Spinal cord (tissue), 10 donors: ENCODE measurements around the gene EFNA1. TPM values are rescaled to one million over a fixed set of nuclear protein-coding genes. Genes with fewer than 3 reads are reported as not detected.

ENCODE experiments used
- DNase-seq, 6 donors: peaks; one replicate each; pipeline versions ENCODE4 v3.0.0 to v3.0.0-alpha.2; 2013 to 2015; ENCODE audit warnings: low spot score in 6 of 6, low read depth in 4 of 6
- H3K27ac ChIP-seq: one replicate; pipeline ENCODE4 v1.5.1; 2013; ENCODE audit warnings: low read depth, low read length, control low read depth
- H3K27me3 ChIP-seq: one replicate; pipeline ENCODE4 v1.6.1; 2013; ENCODE audit warnings: low read length; ENCODE audit not compliant: control insufficient read depth, insufficient read depth
- H3K36me3 ChIP-seq: one replicate; pipeline ENCODE4 v1.6.1; 2013; ENCODE audit warnings: low read length; ENCODE audit not compliant: control insufficient read depth, insufficient read depth
- H3K4me1 ChIP-seq: one replicate; pipeline ENCODE4 v1.6.1; 2013; ENCODE audit warnings: low read length; ENCODE audit not compliant: control insufficient read depth, insufficient read depth
- H3K4me3 ChIP-seq: one replicate; pipeline ENCODE4 v1.5.1; 2013; ENCODE audit warnings: low read depth, low read length, control low read depth
- H3K9me3 ChIP-seq: one replicate; pipeline ENCODE4 v1.6.1; 2013; ENCODE audit warnings: low read length; ENCODE audit not compliant: control insufficient read depth, insufficient read depth
- WGBS: methylation state at CpG from one replicate; pipeline ENCODE4 v1.1.5; 2013; ENCODE audit warnings: missing lambda C conversion rate; ENCODE audit not compliant: insufficient coverage; 5-methylcytosine and 5-hydroxymethylcytosine counted together
- polyA plus RNA-seq, 2 donors: library from polyadenylated mRNA; unstranded; fragments of 120-200 nt; gene quantifications; one replicate each; pipeline ENCODE4 v1.2.1, GENCODE V29; 2013; ENCODE audit not compliant: insufficient read length in 2 of 2
- total RNA-seq, 2 donors: library from RNA; depleted of rRNA in 1 of 2; stranded (reverse); fragments of 120-200 nt in 1 of 2; fragments of >200 nt in 1 of 2; gene quantifications; one replicate each; pipeline versions ENCODE4 v1.2.3 to v1.2.4, GENCODE V29; 2013 to 2014
- donor health status: healthy.

EFNA1 gene
- total and polyA plus RNA-seq, 4 donors: 14.8 to 27.8 (median 20.6) TPM

DNA sequence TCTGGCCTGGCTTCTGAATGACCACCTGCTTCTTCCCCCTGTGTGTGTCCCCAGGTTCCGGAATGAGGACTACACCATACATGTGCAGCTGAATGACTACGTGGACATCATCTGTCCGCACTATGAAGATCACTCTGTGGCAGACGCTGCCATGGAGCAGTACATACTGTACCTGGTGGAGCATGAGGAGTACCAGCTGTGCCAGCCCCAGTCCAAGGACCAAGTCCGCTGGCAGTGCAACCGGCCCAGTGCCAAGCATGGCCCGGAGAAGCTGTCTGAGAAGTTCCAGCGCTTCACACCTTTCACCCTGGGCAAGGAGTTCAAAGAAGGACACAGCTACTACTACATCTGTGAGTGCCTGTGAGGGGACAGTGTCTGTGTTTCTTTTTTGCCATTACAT, 3.6 kb downstream of the EFNA1 start:
- H3K4me3 ChIP-seq: no peak overlapping the region
- DNase-seq: no peak
- H3K27me3 ChIP-seq: peaks cover 38% of the 10 kb centered on the region
- peaks cover 7% of the 10 kb centered on the region for H3K36me3 ChIP-seq
- peaks cover 53% of the 10 kb centered on the region for H3K4me1 ChIP-seq
- no peaks in the 10 kb centered on the region for H3K9me3 ChIP-seq
- WGBS: 91% methylated on average over 7 of the region's 8 CpGs
- H3K27ac ChIP-seq: no peak overlapping the region

DNA sequence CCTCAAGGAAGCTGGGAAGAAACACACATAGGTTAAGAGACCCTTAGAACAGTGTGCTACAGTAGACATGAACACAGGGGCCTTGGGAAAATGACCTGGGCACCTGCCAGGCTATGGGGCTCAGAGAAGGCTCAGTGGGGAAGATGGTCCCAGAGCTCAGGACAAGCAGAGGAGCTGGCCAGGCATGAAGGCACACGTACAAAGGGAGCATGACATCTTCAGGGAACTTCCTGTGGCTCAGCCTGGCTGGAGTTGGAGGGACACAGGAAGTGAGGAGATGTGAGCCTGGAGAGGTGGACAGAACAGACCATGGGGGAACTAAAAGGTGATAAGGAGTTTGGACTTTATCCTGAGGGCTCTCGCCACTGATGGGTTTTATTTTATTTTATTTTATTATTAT, 4.2 kb downstream of the EFNA1 start:
- 70% methylated on average over 1 of the region's 2 CpGs for WGBS
- no peaks in the 10 kb centered on the region for H3K9me3 ChIP-seq
- no peak for DNase-seq
- H3K4me1 ChIP-seq: peaks cover 51% of the 10 kb centered on the region
- peaks cover 32% of the 10 kb centered on the region for H3K27me3 ChIP-seq
- no peak overlapping the region for H3K27ac ChIP-seq
- H3K36me3 ChIP-seq: peaks cover 7% of the 10 kb centered on the region
- H3K4me3 ChIP-seq: no peak overlapping the region

DNA sequence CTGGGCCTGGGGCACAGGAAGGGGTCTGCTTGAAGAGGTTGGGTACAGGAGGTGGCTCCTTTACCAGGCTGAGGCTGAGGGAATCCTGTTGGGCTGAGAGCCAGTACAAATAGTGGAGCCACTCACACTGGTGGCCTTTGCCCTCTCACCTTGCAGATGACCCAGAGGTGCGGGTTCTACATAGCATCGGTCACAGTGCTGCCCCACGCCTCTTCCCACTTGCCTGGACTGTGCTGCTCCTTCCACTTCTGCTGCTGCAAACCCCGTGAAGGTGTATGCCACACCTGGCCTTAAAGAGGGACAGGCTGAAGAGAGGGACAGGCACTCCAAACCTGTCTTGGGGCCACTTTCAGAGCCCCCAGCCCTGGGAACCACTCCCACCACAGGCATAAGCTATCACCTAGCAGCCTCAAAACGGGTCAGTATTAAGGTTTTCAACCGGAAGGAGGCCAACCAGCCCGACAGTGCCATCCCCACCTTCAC, 6.2 kb downstream of the EFNA1 start:
- peaks cover 19% of the 10 kb centered on the region for H3K36me3 ChIP-seq
- no peak overlapping the region for H3K4me3 ChIP-seq
- 88% methylated on average over 6 of the region's 7 CpGs for whole genome bisulfite sequencing
- no peak for DNase-seq
- H3K9me3 ChIP-seq: no peaks in the 10 kb centered on the region
- H3K27ac ChIP-seq: no peak overlapping the region
- peaks cover 14% of the 10 kb centered on the region for H3K27me3 ChIP-seq
- H3K4me1 ChIP-seq: peaks cover 42% of the 10 kb centered on the region

DNA sequence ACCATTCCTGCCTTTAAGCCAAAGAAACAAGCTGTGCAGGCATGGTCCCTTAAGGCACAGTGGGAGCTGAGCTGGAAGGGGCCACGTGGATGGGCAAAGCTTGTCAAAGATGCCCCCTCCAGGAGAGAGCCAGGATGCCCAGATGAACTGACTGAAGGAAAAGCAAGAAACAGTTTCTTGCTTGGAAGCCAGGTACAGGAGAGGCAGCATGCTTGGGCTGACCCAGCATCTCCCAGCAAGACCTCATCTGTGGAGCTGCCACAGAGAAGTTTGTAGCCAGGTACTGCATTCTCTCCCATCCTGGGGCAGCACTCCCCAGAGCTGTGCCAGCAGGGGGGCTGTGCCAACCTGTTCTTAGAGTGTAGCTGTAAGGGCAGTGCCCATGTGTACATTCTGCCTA, 6.6 kb downstream of the EFNA1 start:
- no peak overlapping the region for H3K4me3 ChIP-seq
- H3K9me3 ChIP-seq: no peaks in the 10 kb centered on the region
- peaks cover 9% of the 10 kb centered on the region for H3K27me3 ChIP-seq
- no peak for DNase-seq
- peak overlapping the region; percentile 100 for H3K27ac ChIP-seq
- peaks cover 42% of the 10 kb centered on the region for H3K4me1 ChIP-seq
- WGBS: 64% methylated on average over 1 of the region's 1 CpG
- peaks cover 21% of the 10 kb centered on the region for H3K36me3 ChIP-seq

DNA sequence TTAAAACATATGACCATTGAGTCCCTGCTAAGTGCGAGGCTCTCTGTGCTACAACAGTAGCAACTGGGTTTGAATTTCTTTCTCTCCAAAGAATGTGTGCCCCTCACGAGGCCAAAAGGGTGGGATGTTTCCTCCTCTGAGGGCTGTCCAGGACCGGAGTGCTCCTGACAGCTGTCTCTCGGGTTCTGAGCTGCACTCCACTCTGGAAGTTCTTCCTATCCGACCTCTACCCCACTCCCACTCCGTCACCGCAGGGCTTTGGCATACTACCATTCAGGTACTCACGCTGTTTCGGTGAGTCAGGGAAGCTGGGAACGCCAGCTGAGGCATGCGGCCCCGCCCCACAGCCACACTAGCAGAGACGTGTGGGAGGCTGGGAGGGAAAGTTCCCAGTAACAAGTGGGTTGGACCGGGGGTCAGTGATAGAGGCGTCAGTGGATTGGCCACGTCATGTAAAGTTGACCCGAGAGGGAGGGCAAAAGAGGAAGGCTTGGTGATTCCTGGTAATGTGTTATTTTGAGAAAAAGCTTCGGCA, 7.3 kb downstream of the EFNA1 start:
- Histone ChIP-seq H3K4me1 (peaks cover 42% of the 10 kb centered on the region), H3K27me3 (peaks cover 3% of the 10 kb centered on the region), H3K36me3 (peaks cover 23% of the 10 kb centered on the region), H3K9me3 (no peaks in the 10 kb centered on the region), H3K4me3 (peak overlapping the region; percentile 95), H3K27ac (peak overlapping the region; percentile 100)
- peak in 1 of 6 donors; percentile 79 for DNase-seq
- 10% methylated on average over 12 of the region's 18 CpGs for WGBS

DNA sequence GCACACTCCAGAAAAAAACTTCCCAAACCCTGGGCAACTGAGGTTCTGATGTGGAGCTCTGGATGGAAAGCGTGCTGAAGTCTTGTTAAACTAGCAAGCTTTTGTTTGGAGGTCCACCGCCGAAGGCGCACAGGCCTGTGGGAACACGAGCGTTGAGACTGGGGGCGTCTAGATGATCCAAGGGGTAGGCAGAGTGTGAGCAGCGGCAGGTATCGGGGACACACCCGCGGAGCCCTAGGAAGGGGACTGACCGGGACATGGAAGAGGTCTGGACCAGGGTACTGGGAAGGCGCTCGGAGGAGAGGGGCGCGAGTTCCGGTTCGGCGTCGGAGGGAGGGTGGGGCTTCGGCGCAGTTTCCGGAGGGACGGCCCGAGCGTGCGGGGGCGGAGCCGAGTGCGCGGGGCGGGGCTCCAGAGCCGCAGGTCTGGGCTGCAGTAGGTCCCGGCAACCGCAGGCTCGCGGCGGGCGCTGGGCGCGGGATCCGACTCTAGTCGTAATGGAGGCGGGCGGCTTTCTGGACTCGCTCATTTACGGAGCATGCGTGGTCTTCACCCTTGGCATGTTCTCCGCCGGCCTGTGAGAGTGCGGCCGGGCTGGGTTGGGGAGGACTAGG, 7.8 kb downstream of the EFNA1 start, which contains the start of gene SLC50A1:
SLC50A1 (plus strand) TSS at position 438 of the 614 bp plus-strand sequence; CDS start at position 498, 60 bp downstream.
- peak; percentile 82 to 98 (median 87) for DNase-seq
- Histone ChIP-seq H3K9me3 (no peaks in the 10 kb centered on the region), H3K27me3 (no peaks in the 10 kb centered on the region), H3K27ac (peak within 1 kb of the TSS; percentile 100), H3K4me3 (peak within 1 kb of the TSS; percentile 95), H3K4me1 (peaks cover 42% of the 10 kb centered on the region), H3K36me3 (peaks cover 27% of the 10 kb centered on the region)
- under 1% methylated on average over 52 of the region's 52 CpGs for WGBS

DNA sequence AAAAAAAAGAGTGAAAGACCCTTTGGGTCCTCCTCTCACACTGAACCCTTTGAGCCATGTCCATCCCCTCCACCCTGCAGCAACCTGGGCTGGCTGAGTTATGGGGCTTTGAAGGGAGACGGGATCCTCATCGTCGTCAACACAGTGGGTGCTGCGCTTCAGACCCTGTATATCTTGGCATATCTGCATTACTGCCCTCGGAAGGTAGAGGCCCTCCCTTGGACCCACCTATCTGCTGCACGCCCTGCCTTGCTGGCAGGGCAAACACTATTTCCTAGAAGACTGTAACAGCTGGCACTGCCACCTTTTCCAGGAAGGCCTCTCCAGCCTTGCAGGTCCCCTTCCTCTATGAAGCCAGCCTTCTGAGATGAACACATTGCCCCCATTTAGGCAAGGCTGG, 9.1 kb downstream of the EFNA1 start:
- Histone ChIP-seq H3K9me3 (no peaks in the 10 kb centered on the region), H3K36me3 (peaks cover 24% of the 10 kb centered on the region), H3K4me1 (peaks cover 47% of the 10 kb centered on the region), H3K27ac (peak overlapping the region; percentile 42), H3K4me3 (peak overlapping the region; percentile 95), H3K27me3 (no peaks in the 10 kb centered on the region)
- DNase-seq: peak in 2 of 6 donors; percentile 32 to 52
- WGBS: 34% methylated on average over 6 of the region's 6 CpGs

DNA sequence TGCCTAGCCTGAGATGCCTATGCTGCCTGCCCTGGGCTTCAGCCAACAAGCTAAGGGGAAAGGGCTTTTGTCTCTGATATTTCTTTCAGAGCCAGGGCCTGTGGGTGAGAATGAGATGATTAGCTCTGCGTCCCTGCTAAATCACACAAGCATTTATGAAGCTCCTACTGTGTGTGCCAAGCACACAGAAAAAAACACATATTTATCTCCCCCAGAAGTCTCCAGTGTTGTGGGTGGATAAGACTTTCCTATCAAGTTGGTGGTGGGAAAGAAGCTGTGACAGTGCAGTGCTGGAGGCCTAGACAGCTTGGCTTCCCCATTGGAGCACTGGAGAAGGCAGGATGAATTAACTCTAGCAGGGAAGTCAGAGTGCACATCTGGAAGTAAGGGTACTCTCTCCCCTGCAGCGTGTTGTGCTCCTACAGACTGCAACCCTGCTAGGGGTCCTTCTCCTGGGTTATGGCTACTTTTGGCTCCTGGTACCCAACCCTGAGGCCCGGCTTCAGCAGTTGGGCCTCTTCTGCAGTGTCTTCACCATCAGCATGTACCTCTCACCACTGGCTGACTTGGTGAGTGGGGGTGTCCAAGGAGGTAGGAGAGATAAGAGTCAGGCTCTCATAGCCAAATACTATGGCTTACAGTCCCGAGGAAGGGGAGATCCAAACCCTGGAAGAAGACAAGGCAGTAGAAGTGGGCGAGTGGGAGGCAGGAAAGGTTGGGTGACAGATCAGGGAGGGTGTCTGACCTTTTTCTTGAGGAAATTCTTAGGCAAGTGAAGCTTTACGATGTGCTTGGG, 9.7 kb downstream of the EFNA1 start:
- H3K9me3 ChIP-seq: no peaks in the 10 kb centered on the region
- peak overlapping the region; percentile 42 for H3K27ac ChIP-seq
- DNase-seq: no peak
- no peak overlapping the region for H3K4me3 ChIP-seq
- peaks cover 24% of the 10 kb centered on the region for H3K36me3 ChIP-seq
- H3K27me3 ChIP-seq: no peaks in the 10 kb centered on the region
- 76% methylated on average over 2 of the region's 6 CpGs for WGBS
- peaks cover 47% of the 10 kb centered on the region for H3K4me1 ChIP-seq

DNA sequence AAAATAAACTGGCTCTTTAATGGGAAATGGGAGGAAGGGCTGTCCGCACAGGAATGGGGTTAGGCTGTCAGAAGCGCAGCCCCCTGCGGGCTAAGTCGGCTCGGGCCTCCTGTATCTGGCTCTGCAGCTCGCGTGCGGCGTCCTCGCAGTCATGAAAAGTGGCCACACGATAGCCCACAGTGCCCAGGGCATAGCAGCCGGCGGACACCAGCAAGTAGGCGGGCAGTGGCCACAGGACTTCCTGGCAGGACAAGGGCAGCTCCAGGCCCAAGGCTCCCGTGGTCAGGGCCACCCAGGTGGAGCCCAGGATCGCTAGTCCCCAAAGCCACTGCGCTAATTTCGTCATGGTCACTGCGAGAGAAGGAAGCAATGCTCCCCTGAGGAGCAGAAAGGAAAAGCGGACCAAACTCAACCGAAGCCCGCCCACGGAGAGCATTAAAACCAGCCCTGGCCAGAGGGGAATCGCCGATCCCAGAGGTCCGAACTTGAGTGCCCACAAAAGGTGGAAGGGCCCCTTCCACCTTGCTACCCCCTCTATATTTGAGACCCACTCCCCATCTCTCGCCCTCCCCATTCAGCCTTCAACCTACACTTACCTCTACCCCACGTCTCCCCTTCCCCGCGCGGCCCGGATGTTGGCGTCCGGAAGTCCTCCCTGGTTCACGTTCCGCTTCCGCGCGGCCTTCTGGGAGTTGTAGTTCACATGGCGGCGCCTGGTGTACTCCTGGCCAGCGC, 12.4 kb downstream of the EFNA1 start, which contains the start of gene DPM3:
DPM3 (minus strand) TSS at position 637 of the 735 bp plus-strand sequence; CDS start at position 346, 291 bp downstream.
- Histone ChIP-seq H3K4me1 (peaks cover 34% of the 10 kb centered on the region), H3K36me3 (peaks cover 20% of the 10 kb centered on the region), H3K9me3 (no peaks in the 10 kb centered on the region), H3K27me3 (no peaks in the 10 kb centered on the region), H3K27ac (peak within 1 kb of the TSS; percentile 87), H3K4me3 (peak within 1 kb of the TSS; percentile 91)
- peak; percentile 70 to 97 (median 81) for DNase-seq
- WGBS: under 1% methylated on average over 41 of the region's 42 CpGs
